ENCODE data around the gene ASF1B.
"Not testable (repeated sequence)": the region's sequence is repeated elsewhere in the genome, so short reads cannot be mapped to it uniquely, and the experiment has no call there.

Gene ASF1B

GRCh38 chr19:14136509-14137281 lies at the start of gene ASF1B:
ASF1B (minus strand) TSS chr19:14136589; CDS start chr19:14136456, 133 bp downstream.
- peaks cover 9% of the 10 kb centered on the region for H3K4me1 ChIP-seq (ENCODE audit: insufficient read depth, insufficient read length)
- TF ChIP-seq ZNF274 (IDR thresholded peaks at IDR 0.05; ENCODE audit: low read depth, low read length) (no peak), YY1 (IDR thresholded peaks at IDR 0.05; ENCODE audit: insufficient read depth, insufficient read length) (no peak), SUZ12 (IDR thresholded peaks at IDR 0.05; ENCODE audit: extremely low read depth, insufficient read depth, insufficient read length) (no peak)
- peaks cover 24% of the 10 kb centered on the region for H3K36me3 ChIP-seq (ENCODE audit: insufficient read depth, insufficient read length, low read length)
- no peaks in the 10 kb centered on the region for H3K9me3 ChIP-seq (ENCODE audit: insufficient read depth, low read length)
- peak within 1 kb of the TSS; percentile 92 for H3K4me3 ChIP-seq (ENCODE audit: insufficient read length, low read depth)
- peak; percentile 99 for DNase-seq (ENCODE audit: low read depth, low spot score)
- peak within 1 kb of the TSS; percentile 99 for H3K9ac ChIP-seq (ENCODE audit: insufficient read length, low read depth)
- H3K27me3 ChIP-seq (ENCODE audit: insufficient read depth, insufficient read length) = no peaks in the 10 kb centered on the region

GRCh38 chr19:14185691-14186090 lies 49.3 kb upstream of the ASF1B start:
- H3K36me3 ChIP-seq (ENCODE audit: insufficient read depth, insufficient read length, low read length); H3K27me3 ChIP-seq (ENCODE audit: insufficient read depth, insufficient read length); H3K9ac ChIP-seq (ENCODE audit: insufficient read length, low read depth); H3K9me3 ChIP-seq (ENCODE audit: insufficient read depth, low read length); DNase-seq (ENCODE audit: low read depth, low spot score); H3K4me3 ChIP-seq (ENCODE audit: insufficient read length, low read depth); H3K4me1 ChIP-seq (ENCODE audit: insufficient read depth, insufficient read length): not testable (repeated sequence)

- no peak overlapping the region for H3K4me3 ChIP-seq (ENCODE audit: insufficient read length, low read depth)
- DNase-seq (ENCODE audit: low read depth, low spot score) = no peak
- peaks cover 7% of the 10 kb centered on the region for H3K36me3 ChIP-seq (ENCODE audit: insufficient read depth, insufficient read length, low read length)
- TF ChIP-seq SUZ12 (IDR thresholded peaks at IDR 0.05; ENCODE audit: extremely low read depth, insufficient read depth, insufficient read length) (no peak), ZNF274 (IDR thresholded peaks at IDR 0.05; ENCODE audit: low read depth, low read length) (no peak), YY1 (IDR thresholded peaks at IDR 0.05; ENCODE audit: insufficient read depth, insufficient read length) (no peak)
- no peak overlapping the region for H3K9ac ChIP-seq (ENCODE audit: insufficient read length, low read depth)
- H3K4me1 ChIP-seq (ENCODE audit: insufficient read depth, insufficient read length) = peaks cover 4% of the 10 kb centered on the region
- H3K27me3 ChIP-seq (ENCODE audit: insufficient read depth, insufficient read length) = no peaks in the 10 kb centered on the region
- H3K9me3 ChIP-seq (ENCODE audit: insufficient read depth, low read length) = no peaks in the 10 kb centered on the region
Observed at GRCh38 chr19:14185158-14185557, 48.8 kb upstream of the ASF1B start.

- H3K9ac ChIP-seq (ENCODE audit: insufficient read length, low read depth) = peak overlapping the region; percentile 26
- DNase-seq (ENCODE audit: low read depth, low spot score) = no peak
Observed at GRCh38 chr19:14183741-14184350, 47.5 kb upstream of the ASF1B start.

GRCh38 chr19:14182476-14182875 lies 46.1 kb upstream of the ASF1B start:
- Histone ChIP-seq H3K36me3 (ENCODE audit: insufficient read depth, insufficient read length, low read length) (peaks cover 12% of the 10 kb centered on the region), H3K4me3 (ENCODE audit: insufficient read length, low read depth) (no peak overlapping the region), H3K9ac (ENCODE audit: insufficient read length, low read depth) (no peak overlapping the region), H3K9me3 (ENCODE audit: insufficient read depth, low read length) (no peaks in the 10 kb centered on the region), H3K27me3 (ENCODE audit: insufficient read depth, insufficient read length) (no peaks in the 10 kb centered on the region), H3K4me1 (ENCODE audit: insufficient read depth, insufficient read length) (no peaks in the 10 kb centered on the region)
- no peak for DNase-seq (ENCODE audit: low read depth, low spot score)
- no peak for TF ChIP-seq ZNF274 (IDR thresholded peaks at IDR 0.05; ENCODE audit: low read depth, low read length)
- no peak for TF ChIP-seq YY1 (IDR thresholded peaks at IDR 0.05; ENCODE audit: insufficient read depth, insufficient read length)
- TF ChIP-seq SUZ12 (IDR thresholded peaks at IDR 0.05; ENCODE audit: extremely low read depth, insufficient read depth, insufficient read length) = no peak

More at GRCh38 chr19:14183741-14184350, 47.5 kb upstream of the ASF1B start:
- Histone ChIP-seq H3K27me3 (ENCODE audit: insufficient read depth, insufficient read length) (no peaks in the 10 kb centered on the region), H3K4me3 (ENCODE audit: insufficient read length, low read depth) (no peak overlapping the region), H3K9me3 (ENCODE audit: insufficient read depth, low read length) (no peaks in the 10 kb centered on the region), H3K36me3 (ENCODE audit: insufficient read depth, insufficient read length, low read length) (peaks cover 7% of the 10 kb centered on the region), H3K4me1 (ENCODE audit: insufficient read depth, insufficient read length) (peaks cover 4% of the 10 kb centered on the region)
- TF ChIP-seq ZNF274 (IDR thresholded peaks at IDR 0.05; ENCODE audit: low read depth, low read length) = no peak
- TF ChIP-seq YY1 (IDR thresholded peaks at IDR 0.05; ENCODE audit: insufficient read depth, insufficient read length) = no peak
- no peak for TF ChIP-seq SUZ12 (IDR thresholded peaks at IDR 0.05; ENCODE audit: extremely low read depth, insufficient read depth, insufficient read length)

- TF ChIP-seq YY1 (IDR thresholded peaks at IDR 0.05; ENCODE audit: insufficient read depth, insufficient read length) = no peak
- TF ChIP-seq ZNF274 (IDR thresholded peaks at IDR 0.05; ENCODE audit: low read depth, low read length) = no peak
- no peak for TF ChIP-seq SUZ12 (IDR thresholded peaks at IDR 0.05; ENCODE audit: extremely low read depth, insufficient read depth, insufficient read length)
- no peaks in the 10 kb centered on the region for H3K4me1 ChIP-seq (ENCODE audit: insufficient read depth, insufficient read length)
- H3K27me3 ChIP-seq (ENCODE audit: insufficient read depth, insufficient read length) = no peaks in the 10 kb centered on the region
- H3K9ac ChIP-seq (ENCODE audit: insufficient read length, low read depth) = no peak overlapping the region
- no peak overlapping the region for H3K4me3 ChIP-seq (ENCODE audit: insufficient read length, low read depth)
- no peaks in the 10 kb centered on the region for H3K9me3 ChIP-seq (ENCODE audit: insufficient read depth, low read length)
- peaks cover 18% of the 10 kb centered on the region for H3K36me3 ChIP-seq (ENCODE audit: insufficient read depth, insufficient read length, low read length)
- DNase-seq (ENCODE audit: low read depth, low spot score) = no peak
Observed at GRCh38 chr19:14181906-14182305, 45.5 kb upstream of the ASF1B start.

GRCh38 chr19:14181199-14181598 lies 44.8 kb upstream of the ASF1B start:
- H3K4me1 ChIP-seq (ENCODE audit: insufficient read depth, insufficient read length); H3K4me3 ChIP-seq (ENCODE audit: insufficient read length, low read depth); H3K27me3 ChIP-seq (ENCODE audit: insufficient read depth, insufficient read length); DNase-seq (ENCODE audit: low read depth, low spot score); H3K9me3 ChIP-seq (ENCODE audit: insufficient read depth, low read length); H3K9ac ChIP-seq (ENCODE audit: insufficient read length, low read depth): not testable (repeated sequence)
- peaks cover 25% of the 10 kb centered on the region for H3K36me3 ChIP-seq (ENCODE audit: insufficient read depth, insufficient read length, low read length)

Measured in NT2/D1 (cell line).